Measurements from ENCODE around the gene RNF113A.

Gene RNF113A

GRCh38 chrX:119871599-119872395 is at the start of gene RNF113A, which contains the start of gene NDUFA1:
TSS of gene RNF113A (minus strand) at chrX:119871733. CDS start at chrX:119871613, 120 bp downstream.
TSS of gene NDUFA1 (plus strand) at chrX:119871832. CDS start at chrX:119871912, 80 bp downstream.
- TF ChIP-seq CTCF (IDR thresholded peaks at IDR 0.05; ENCODE audit: insufficient read depth, low read depth, low read length, missing control alignments) = no peak
- DNase-seq (ENCODE audit: low read depth) = peak; percentile 95
- H3K4me3 ChIP-seq (ENCODE audit: low read depth, low read length) = peak within 1 kb of the TSS; percentile 76

GRCh38 chrX:119919835-119920585 is 48.5 kb upstream of the RNF113A start:
- no peak overlapping the region for H3K4me3 ChIP-seq (ENCODE audit: low read depth, low read length)
- no peak for DNase-seq (ENCODE audit: low read depth)
- TF ChIP-seq CTCF (IDR thresholded peaks at IDR 0.05; ENCODE audit: insufficient read depth, low read depth, low read length, missing control alignments) = no peak

- DNase-seq (ENCODE audit: low read depth) = no peak
- no peak for TF ChIP-seq CTCF (IDR thresholded peaks at IDR 0.05; ENCODE audit: insufficient read depth, low read depth, low read length, missing control alignments)
- H3K4me3 ChIP-seq (ENCODE audit: low read depth, low read length) = no peak overlapping the region
Measured at GRCh38 chrX:119917877-119918276, 46.3 kb upstream of the RNF113A start.

GRCh38 chrX:119916310-119916709 is 44.8 kb upstream of the RNF113A start:
- TF ChIP-seq CTCF (IDR thresholded peaks at IDR 0.05; ENCODE audit: insufficient read depth, low read depth, low read length, missing control alignments) = no peak
- no peak for DNase-seq (ENCODE audit: low read depth)
- H3K4me3 ChIP-seq (ENCODE audit: low read depth, low read length) = no peak overlapping the region

GRCh38 chrX:119900976-119901375 is 29.4 kb upstream of the RNF113A start:
- TF ChIP-seq CTCF (IDR thresholded peaks at IDR 0.05; ENCODE audit: insufficient read depth, low read depth, low read length, missing control alignments) = no peak
- DNase-seq (ENCODE audit: low read depth) = no peak
- H3K4me3 ChIP-seq (ENCODE audit: low read depth, low read length) = no peak overlapping the region

- H3K4me3 ChIP-seq (ENCODE audit: low read depth, low read length) = no peak overlapping the region
Measured at GRCh38 chrX:119899125-119899524, 27.6 kb upstream of the RNF113A start.

More at GRCh38 chrX:119899125-119899524, 27.6 kb upstream of the RNF113A start:
- DNase-seq (ENCODE audit: low read depth) = no peak
- no peak for TF ChIP-seq CTCF (IDR thresholded peaks at IDR 0.05; ENCODE audit: insufficient read depth, low read depth, low read length, missing control alignments)

Measured in GM12865 (cell line).